ENCODE results near the gene VTI1A. TPM values are rescaled to one million over a fixed set of nuclear protein-coding genes. Genes with fewer than 3 reads are reported as not detected.

Gene VTI1A
- total RNA-seq, 1 experiment from 2014 or later, result 28.6 TPM

DNA sequence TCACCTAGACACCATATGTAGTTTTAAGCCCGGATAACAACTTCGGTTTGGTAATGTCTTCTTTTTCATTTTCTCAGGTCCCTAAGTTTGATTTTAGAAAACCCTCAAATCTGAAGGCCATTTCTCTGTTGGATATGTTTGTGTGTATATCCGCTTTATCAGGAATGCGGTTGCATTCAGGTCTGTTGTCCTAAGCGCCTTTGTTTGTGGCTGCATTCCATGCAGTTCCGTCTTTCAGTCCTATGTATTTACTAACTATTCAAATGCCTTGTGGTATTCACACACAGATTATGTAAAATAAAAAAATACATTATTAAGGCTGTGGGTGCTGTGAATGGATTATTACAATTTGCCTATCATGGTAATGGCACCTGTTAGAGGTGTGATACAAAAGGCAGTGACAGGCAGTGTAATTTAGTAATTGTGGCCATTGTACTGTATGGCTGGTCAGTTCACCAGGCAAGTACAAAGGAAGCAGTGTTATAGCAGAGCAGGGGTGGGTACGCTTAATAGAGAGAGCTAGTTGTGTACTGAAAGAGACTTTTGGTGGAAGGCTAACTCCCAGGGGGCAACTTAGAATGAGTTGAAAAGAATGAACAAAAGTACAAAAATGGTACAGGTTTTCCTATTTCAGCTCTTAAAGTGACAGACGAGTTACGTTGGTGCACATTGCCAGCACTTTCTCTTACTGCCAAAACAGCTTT, 136.4 kb downstream of the VTI1A start:
- Mint-ChIP-seq H3K27me3 (ENCODE audit: unreplicated experiment) (no peaks in the 10 kb centered on the region), H3K4me3 (ENCODE audit: low read depth, unreplicated experiment) (no peak overlapping the region), H3K4me1 (ENCODE audit: low read depth, unreplicated experiment) (no peaks in the 10 kb centered on the region), H3K9me3 (ENCODE audit: low read depth, unreplicated experiment) (no peaks in the 10 kb centered on the region), H3K36me3 (ENCODE audit: insufficient read depth, unreplicated experiment) (no peaks in the 10 kb centered on the region), H3K27ac (ENCODE audit: unreplicated experiment) (no peak overlapping the region)
- CTCF ChIA-PET, result no interaction called here
- intact Hi-C loops (cut with micrococcal nuclease; ENCODE audit: unreplicated experiment), result no loop called here
- no TSS peak for BruUV-seq (replicated peaks)
- DNase-seq, result no peak
- TF ChIP-seq, protein P1, sequence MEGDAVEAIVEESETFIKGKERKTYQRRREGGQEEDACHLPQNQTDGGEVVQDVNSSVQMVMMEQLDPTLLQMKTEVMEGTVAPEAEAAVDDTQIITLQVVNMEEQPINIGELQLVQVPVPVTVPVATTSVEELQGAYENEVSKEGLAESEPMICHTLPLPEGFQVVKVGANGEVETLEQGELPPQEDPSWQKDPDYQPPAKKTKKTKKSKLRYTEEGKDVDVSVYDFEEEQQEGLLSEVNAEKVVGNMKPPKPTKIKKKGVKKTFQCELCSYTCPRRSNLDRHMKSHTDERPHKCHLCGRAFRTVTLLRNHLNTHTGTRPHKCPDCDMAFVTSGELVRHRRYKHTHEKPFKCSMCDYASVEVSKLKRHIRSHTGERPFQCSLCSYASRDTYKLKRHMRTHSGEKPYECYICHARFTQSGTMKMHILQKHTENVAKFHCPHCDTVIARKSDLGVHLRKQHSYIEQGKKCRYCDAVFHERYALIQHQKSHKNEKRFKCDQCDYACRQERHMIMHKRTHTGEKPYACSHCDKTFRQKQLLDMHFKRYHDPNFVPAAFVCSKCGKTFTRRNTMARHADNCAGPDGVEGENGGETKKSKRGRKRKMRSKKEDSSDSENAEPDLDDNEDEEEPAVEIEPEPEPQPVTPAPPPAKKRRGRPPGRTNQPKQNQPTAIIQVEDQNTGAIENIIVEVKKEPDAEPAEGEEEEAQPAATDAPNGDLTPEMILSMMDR (IDR thresholded peaks at IDR 0.05; ENCODE audit: unreplicated experiment), result no peak

DNA sequence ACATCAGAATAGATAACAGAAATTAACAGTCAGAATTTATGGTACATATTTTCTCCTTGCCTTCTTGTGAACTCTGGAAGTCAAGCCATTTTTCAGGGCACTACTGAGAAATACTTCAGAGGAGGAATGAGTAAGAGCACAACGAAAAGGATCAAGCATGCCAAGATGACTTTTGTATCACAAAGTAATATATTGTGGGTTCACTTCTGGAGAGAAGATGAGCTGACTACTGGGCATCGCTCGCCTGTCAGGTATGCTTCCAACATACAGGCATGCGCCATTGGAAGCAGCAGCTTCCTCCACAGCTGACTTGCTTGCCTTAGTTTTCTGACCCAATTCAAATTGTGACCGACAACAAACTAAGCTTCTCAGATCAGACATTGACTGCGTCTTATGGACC, 137.3 kb downstream of the VTI1A start:
- TF ChIP-seq, protein P1 (IDR thresholded peaks at IDR 0.05; ENCODE audit: unreplicated experiment), result no peak
- no TSS peak for BruUV-seq (replicated peaks)
- Mint-ChIP-seq H3K9me3 (ENCODE audit: low read depth, unreplicated experiment) (no peaks in the 10 kb centered on the region), H3K4me1 (ENCODE audit: low read depth, unreplicated experiment) (no peaks in the 10 kb centered on the region), H3K27ac (ENCODE audit: unreplicated experiment) (no peak overlapping the region), H3K4me3 (ENCODE audit: low read depth, unreplicated experiment) (no peak overlapping the region), H3K27me3 (ENCODE audit: unreplicated experiment) (no peaks in the 10 kb centered on the region), H3K36me3 (ENCODE audit: insufficient read depth, unreplicated experiment) (no peaks in the 10 kb centered on the region)
- CTCF ChIA-PET, result no interaction called here
- intact Hi-C loops (cut with micrococcal nuclease; ENCODE audit: unreplicated experiment), result no loop called here
- no peak for DNase-seq

DNA sequence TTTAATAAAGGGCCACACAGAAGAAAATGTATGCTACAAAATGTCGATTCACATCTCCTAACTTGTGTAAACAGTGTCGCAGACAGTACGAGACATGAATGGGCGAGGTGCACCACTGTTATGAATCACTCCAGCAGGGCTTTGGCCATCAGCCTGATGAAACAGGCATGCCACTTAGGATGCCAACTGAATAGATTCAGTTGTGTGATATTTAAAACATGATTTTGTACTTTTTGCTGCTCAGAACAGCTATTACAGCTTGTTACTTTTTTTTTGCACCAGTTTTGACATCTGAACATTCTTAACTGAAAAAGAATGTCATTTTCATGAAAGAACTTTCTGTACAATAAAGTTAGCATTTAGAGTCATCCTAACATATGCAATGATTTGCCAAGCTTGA, 138.1 kb downstream of the VTI1A start:
- DNase-seq, result peak; percentile 10
- BruUV-seq (replicated peaks), result no TSS peak
- no peaks in the 10 kb centered on the region for H3K36me3 Mint-ChIP-seq (ENCODE audit: insufficient read depth, unreplicated experiment)
- TF ChIP-seq, protein P1 (IDR thresholded peaks at IDR 0.05; ENCODE audit: unreplicated experiment), result no peak
- H3K4me1 Mint-ChIP-seq (ENCODE audit: low read depth, unreplicated experiment), result no peaks in the 10 kb centered on the region
- no peak overlapping the region for H3K27ac Mint-ChIP-seq (ENCODE audit: unreplicated experiment)
- CTCF ChIA-PET, result interaction anchor here (0.7 kb wide), 1 partner anchor 164 kb away, joined by 5 read pairs; no protein-coding TSS in a partner anchor
- intact Hi-C loops (cut with micrococcal nuclease; ENCODE audit: unreplicated experiment), result no loop called here
- no peak overlapping the region for H3K4me3 Mint-ChIP-seq (ENCODE audit: low read depth, unreplicated experiment)
- no peaks in the 10 kb centered on the region for H3K27me3 Mint-ChIP-seq (ENCODE audit: unreplicated experiment)
- H3K9me3 Mint-ChIP-seq (ENCODE audit: low read depth, unreplicated experiment), result no peaks in the 10 kb centered on the region

DNA sequence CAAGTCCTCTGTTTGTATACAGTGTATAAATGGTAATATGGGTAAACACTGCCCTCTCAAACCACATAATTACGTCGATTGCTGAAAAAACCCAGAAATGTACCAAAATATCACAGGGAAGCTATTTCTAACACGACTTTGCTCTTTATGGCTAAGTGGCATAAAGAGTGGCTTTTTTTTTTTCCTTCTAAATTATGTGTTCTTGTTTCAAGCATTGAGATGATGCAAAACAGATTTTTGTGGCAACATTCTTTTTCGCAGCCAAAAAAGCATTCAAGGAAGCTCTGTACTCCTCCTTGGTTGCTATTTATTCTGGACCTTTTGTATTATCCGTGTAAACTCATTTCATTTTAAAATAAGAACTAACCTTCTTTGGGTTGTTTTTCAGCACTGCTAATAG, 138.9 kb downstream of the VTI1A start:
- TF ChIP-seq, protein P1 (IDR thresholded peaks at IDR 0.05; ENCODE audit: unreplicated experiment), result no peak
- intact Hi-C loops (cut with micrococcal nuclease; ENCODE audit: unreplicated experiment), result no loop called here
- H3K4me1 Mint-ChIP-seq (ENCODE audit: low read depth, unreplicated experiment), result no peaks in the 10 kb centered on the region
- H3K36me3 Mint-ChIP-seq (ENCODE audit: insufficient read depth, unreplicated experiment), result no peaks in the 10 kb centered on the region
- no peak for DNase-seq
- no peak overlapping the region for H3K4me3 Mint-ChIP-seq (ENCODE audit: low read depth, unreplicated experiment)
- H3K9me3 Mint-ChIP-seq (ENCODE audit: low read depth, unreplicated experiment), result no peaks in the 10 kb centered on the region
- no peak overlapping the region for H3K27ac Mint-ChIP-seq (ENCODE audit: unreplicated experiment)
- no peaks in the 10 kb centered on the region for H3K27me3 Mint-ChIP-seq (ENCODE audit: unreplicated experiment)
- CTCF ChIA-PET, result no interaction called here
- no TSS peak for BruUV-seq (replicated peaks)

Measured in Calu3 (cell line).